HT-29 (cell line): Measurements from ENCODE around the gene TRERF1. TPM values are rescaled to one million over a fixed set of nuclear protein-coding genes. Genes with fewer than 3 reads are reported as not detected.
"Not testable (repeated sequence)": the region's sequence is repeated elsewhere in the genome, so short reads cannot be mapped to it uniquely, and the experiment has no call there.

Source experiments
- DNase-seq: peaks from one replicate; pipeline ENCODE4 v3.0.0-alpha.2; 2015; ENCODE audit warnings: low spot score
- total RNA-seq: library from RNA; depleted of rRNA; stranded (reverse); fragments of >200 nt; shearing (Covaris generic); gene quantifications from 2 replicates; pipeline ENCODE4 v1.2.3, GENCODE V29; 2014

The TRERF1 gene
- total RNA-seq, 1 experiment from 2014 or later, result 6.8 TPM

GRCh38 chr6:42449917-42450476, 1.7 kb downstream of the TRERF1 start:
- peak; percentile 43 for DNase-seq

- DNase-seq, result peak; percentile 53
These were observed 2.6 kb downstream of the TRERF1 start for GRCh38 chr6:42448927-42449659.

- no peak for DNase-seq
These were observed 3.3 kb downstream of the TRERF1 start for GRCh38 chr6:42448391-42448790.

GRCh38 chr6:42446996-42447395, 4.7 kb downstream of the TRERF1 start:
- no peak for DNase-seq

GRCh38 chr6:42446370-42446769, 5.4 kb downstream of the TRERF1 start:
- DNase-seq, result no peak

GRCh38 chr6:42445955-42446354, 5.8 kb downstream of the TRERF1 start:
- DNase-seq, result not testable (repeated sequence)

GRCh38 chr6:42443312-42444060, 8.2 kb downstream of the TRERF1 start:
- no peak for DNase-seq

- no peak for DNase-seq
These were observed 10.0 kb downstream of the TRERF1 start for GRCh38 chr6:42441697-42442081.

GRCh38 chr6:42440778-42441696, 10.7 kb downstream of the TRERF1 start:
- no peak for DNase-seq

- DNase-seq, result no peak
These were observed 11.7 kb downstream of the TRERF1 start for GRCh38 chr6:42440027-42440426.

- no peak for DNase-seq
These were observed 14.9 kb downstream of the TRERF1 start for GRCh38 chr6:42436825-42437224.

- no peak for DNase-seq
These were observed 17.5 kb downstream of the TRERF1 start for GRCh38 chr6:42434237-42434636.

GRCh38 chr6:42433409-42433808, 18.3 kb downstream of the TRERF1 start:
- no peak for DNase-seq

- no peak for DNase-seq
These were observed 19.8 kb downstream of the TRERF1 start for GRCh38 chr6:42431877-42432276.

- no peak for DNase-seq
These were observed 20.4 kb downstream of the TRERF1 start for GRCh38 chr6:42431356-42431755.

- DNase-seq, result no peak
These were observed 21.9 kb downstream of the TRERF1 start for GRCh38 chr6:42429836-42430235.

GRCh38 chr6:42429042-42429585, 22.6 kb downstream of the TRERF1 start:
- DNase-seq, result no peak

GRCh38 chr6:42428326-42429041, 23.2 kb downstream of the TRERF1 start:
- peak; percentile 16 for DNase-seq

GRCh38 chr6:42427871-42428270, 23.9 kb downstream of the TRERF1 start:
- DNase-seq, result no peak

GRCh38 chr6:42426191-42426590, 25.5 kb downstream of the TRERF1 start:
- no peak for DNase-seq
